SK-N-SH treated with all-trans-retinoic acid at 6 μM for 48 hours (cell line): Measurements from ENCODE around the gene UBR3.

Source experiments
- ATAC-seq: fragments of 200-7000 bp; cut with Tn5 transposase; 3 replicates; pipeline ENCODE4 v1.9.1; 2020; ENCODE audit warnings: mild to moderate bottlenecking, moderate library complexity
- BACH2 ChIP-seq: fragments of 250-450 bp; sonication (Bioruptor Pico); IDR thresholded peaks from 2 replicates; pipeline ENCODE4 v1.9.0; 2021; ENCODE audit warnings: mild to moderate bottlenecking, borderline replicate concordance
- CREB5 ChIP-seq: fragments of 250-450 bp; sonication (Bioruptor Pico); IDR thresholded peaks from 2 replicates; pipeline ENCODE4 v1.5.1; 2020; ENCODE audit warnings: low read depth, mild to moderate bottlenecking, moderate library complexity
- CSDC2 ChIP-seq: fragments of 250-450 bp; sonication (Bioruptor Pico); IDR thresholded peaks from 2 replicates; pipeline ENCODE4 v1.5.0; 2020; ENCODE audit warnings: mild to moderate bottlenecking, moderate library complexity
- CSRNP3 ChIP-seq: fragments of 250-450 bp; sonication (Bioruptor Pico); IDR thresholded peaks from 2 replicates; pipeline ENCODE4 v1.5.1; 2021; ENCODE audit warnings: mild to moderate bottlenecking, moderate library complexity
- ESRRG ChIP-seq: fragments of 250-450 bp; sonication (Bioruptor Pico); IDR thresholded peaks from 2 replicates; pipeline ENCODE4 v1.6.1; 2021; ENCODE audit warnings: mild to moderate bottlenecking
- GLIS3 ChIP-seq: fragments of 250-450 bp; sonication (Bioruptor Pico); IDR thresholded peaks from 2 replicates; pipeline ENCODE4 v1.5.0; 2020; ENCODE audit warnings: mild to moderate bottlenecking, moderate library complexity
- ISL1 ChIP-seq: fragments of 250-450 bp; sonication (Bioruptor Pico); IDR thresholded peaks from 2 replicates; pipeline ENCODE4 v2.1.2; 2022; ENCODE audit warnings: mild to moderate bottlenecking, moderate library complexity
- OSR1 ChIP-seq: fragments of 250-450 bp; sonication (Bioruptor Pico); IDR thresholded peaks from 2 replicates; pipeline ENCODE4 v1.8.0; 2022; ENCODE audit warnings: moderate library complexity, mild to moderate bottlenecking, inconsistent platforms
- PATZ1 ChIP-seq: fragments of 250-450 bp; sonication (Bioruptor Pico); IDR thresholded peaks from 2 replicates; pipeline ENCODE4 v1.8.0; 2020; ENCODE audit warnings: mild to moderate bottlenecking, moderate library complexity, borderline replicate concordance
- POU6F1 ChIP-seq: fragments of 250-450 bp; sonication (Bioruptor Pico); IDR thresholded peaks from 2 replicates; pipeline ENCODE4 v1.8.0; 2021; ENCODE audit warnings: low read depth, mild to moderate bottlenecking, moderate library complexity, borderline replicate concordance
- PPARA ChIP-seq: fragments of 250-450 bp; sonication (Bioruptor Pico); IDR thresholded peaks from 2 replicates; pipeline ENCODE4 v1.5.0; 2020; ENCODE audit warnings: mild to moderate bottlenecking, borderline replicate concordance
- RARB ChIP-seq: fragments of 250-450 bp; sonication (Bioruptor Pico); IDR thresholded peaks from 2 replicates; pipeline ENCODE4 v1.8.0; 2021; ENCODE audit warnings: mild to moderate bottlenecking, moderate library complexity
- TCF4 ChIP-seq: fragments of 250-450 bp; sonication (Bioruptor Pico); IDR thresholded peaks from 2 replicates; pipeline ENCODE4 v1.8.0; 2021; ENCODE audit warnings: mild to moderate bottlenecking, moderate library complexity, borderline replicate concordance
- TOX ChIP-seq: fragments of 250-450 bp; sonication (Bioruptor Pico); IDR thresholded peaks from 2 replicates; pipeline ENCODE4 v1.8.0; 2021; ENCODE audit warnings: mild to moderate bottlenecking, moderate library complexity, borderline replicate concordance
- ZC3H10 ChIP-seq: fragments of 250-450 bp; sonication (Bioruptor Pico); IDR thresholded peaks from 2 replicates; pipeline ENCODE4 v1.5.1; 2021; ENCODE audit warnings: mild to moderate bottlenecking, moderate library complexity
- ZFP3 ChIP-seq: fragments of 250-450 bp; sonication (Bioruptor Pico); IDR thresholded peaks from 2 replicates; pipeline ENCODE4 v1.5.0; 2020; ENCODE audit warnings: mild to moderate bottlenecking, moderate library complexity
- ZFP30 ChIP-seq: fragments of 450-650 bp; formaldehyde crosslinking; IDR thresholded peaks from 2 replicates; pipeline ENCODE4 v1.5.0; 2022; ENCODE audit warnings: mild to moderate bottlenecking, moderate library complexity
- ZNF565 ChIP-seq: fragments of 450-650 bp; formaldehyde crosslinking; conservative IDR thresholded peaks from 2 replicates; pipeline ENCODE4 v1.5.0; 2020; ENCODE audit warnings: low read depth, mild to moderate bottlenecking, moderate library complexity
- ZNF70 ChIP-seq: fragments of 450-650 bp; formaldehyde crosslinking; IDR thresholded peaks from 2 replicates; pipeline ENCODE4 v1.5.0; 2020; ENCODE audit warnings: mild to moderate bottlenecking, moderate library complexity
- ZNF8 ChIP-seq: fragments of 450-650 bp; formaldehyde crosslinking; IDR thresholded peaks from 2 replicates; pipeline ENCODE4 v1.5.0; 2020; ENCODE audit warnings: mild to moderate bottlenecking, moderate library complexity

Gene UBR3

GRCh38 chr2:169859423-169859822 is 32.2 kb downstream of the UBR3 start:
- no peak for ATAC-seq
- TF ChIP-seq ZNF565 (CRISPR knock-in tag) (no peak), CSRNP3 (CRISPR knock-in tag) (no peak), ZFP30 (CRISPR knock-in tag) (no peak), ZNF70 (CRISPR knock-in tag) (no peak), ISL1 (CRISPR knock-in tag) (no peak), GLIS3 (CRISPR knock-in tag) (no peak), PPARA (CRISPR knock-in tag) (no peak), BACH2 (CRISPR knock-in tag) (no peak), OSR1 (CRISPR knock-in tag) (no peak), TCF4 (CRISPR knock-in tag) (no peak), ZNF8 (CRISPR knock-in tag) (no peak), PATZ1 (CRISPR knock-in tag) (no peak), ZC3H10 (no peak), ZFP3 (CRISPR knock-in tag) (no peak), RARB (CRISPR knock-in tag) (no peak), POU6F1 (no peak)
- TF ChIP-seq, all 23 proteins: peak for 0

GRCh38 chr2:169860149-169860548 is 32.9 kb downstream of the UBR3 start:
- ATAC-seq = no peak

DNA sequence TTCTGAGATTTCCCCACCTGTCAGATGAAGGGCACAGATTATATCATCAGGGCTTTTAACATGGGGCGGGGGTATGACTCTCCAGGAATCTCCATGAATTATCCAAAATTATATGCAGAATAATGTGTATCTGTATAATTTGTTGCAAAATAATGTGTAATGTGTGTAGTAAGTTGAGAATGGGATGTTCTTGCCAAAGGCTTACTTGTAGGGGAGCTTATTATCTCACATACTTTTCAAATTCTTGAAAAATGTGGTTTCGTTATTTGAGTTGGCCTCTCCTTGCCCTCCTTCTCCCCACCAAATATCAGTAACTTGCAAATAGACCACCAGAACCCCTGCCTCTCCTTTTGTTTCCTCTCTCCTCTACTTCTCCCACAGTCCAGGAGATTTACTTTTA is 35.6 kb downstream of the UBR3 start:
- ATAC-seq = no peak
- TF ChIP-seq POU6F1 (no peak), ZFP3 (CRISPR knock-in tag) (no peak), TCF4 (CRISPR knock-in tag) (no peak)

More at GRCh38 chr2:169860149-169860548, 32.9 kb downstream of the UBR3 start:
- no peak for TF ChIP-seq CSDC2
- no peak for TF ChIP-seq ZC3H10
- no peak for TF ChIP-seq ESRRG (CRISPR knock-in tag)
- no peak for TF ChIP-seq PPARA (CRISPR knock-in tag)
- no peak for TF ChIP-seq ZFP30 (CRISPR knock-in tag)
- TF ChIP-seq TOX = no peak
- TF ChIP-seq ZFP3 (CRISPR knock-in tag) = no peak
- no peak for TF ChIP-seq CSRNP3 (CRISPR knock-in tag)
- no peak for TF ChIP-seq ISL1 (CRISPR knock-in tag)
- TF ChIP-seq ZNF565 (CRISPR knock-in tag) = no peak
- no peak for TF ChIP-seq CREB5 (CRISPR knock-in tag)
- TF ChIP-seq BACH2 (CRISPR knock-in tag) = no peak
- TF ChIP-seq GLIS3 (CRISPR knock-in tag) = no peak
